K562 (cell line): ENCODE data around the gene CDX1. TPM values are rescaled to one million over a fixed set of nuclear protein-coding genes. Genes with fewer than 3 reads are reported as not detected.

Experiments used
- ATAC-seq: fragments of 200-7000 bp; cut with Tn5 transposase; 3 replicates; pipeline ENCODE4 v1.9.1; 2020; ENCODE audit warnings: moderate library complexity
- BruUV-seq: library from RNA; stranded (reverse); fragments of 400-500 nt; replicated peaks from 2 replicates; lab custom pipeline; 2021; lab: Mats Ljungman, UMichigan
- CTCF ChIA-PET: fragments of 300-600 bp; formaldehyde crosslinking; extraction: SDS; loops from one replicate; lab custom pipeline; 2021; ENCODE audit warnings: low intra/inter-chr PET ratio; lab: Yijun Ruan, JAX
- POLR2A ChIA-PET: fragments of 300-600, 350-650 bp; sonication (Branson Sonifier 250); formaldehyde crosslinking; extraction: SDS; loops from one replicate; lab custom pipeline; 2021; ENCODE audit warnings: antibody characterized with exemption, inconsistent platforms; lab: Yijun Ruan, JAX
- DNase-seq, 4 experiments: peaks; one replicate each; pipeline versions ENCODE4 v3.0.0 to v3.0.0-alpha.2; 2011 to 2018; ENCODE audit warnings: low spot score in 3 of 4, mixed read lengths in 3 of 4; ENCODE audit errors: extremely low read depth in 1 of 4
- FAIRE-seq: peaks from 2 replicates; lab custom pipeline; 2011; peaks lifted over from hg19 to GRCh38; lab: Jason Lieb, UNC
- H2AFZ ChIP-seq: 2 replicates; pipeline ENCODE4 v1.6.0; 2011; ENCODE audit warnings: low read depth, low read length, control low read depth, inconsistent platforms
- H3K27ac ChIP-seq: fragments of 200-600 bp; 3 replicates; pipeline ENCODE4 v1.8.0; 2011; ENCODE audit warnings: low read depth, mild to moderate bottlenecking, control low read depth, inconsistent platforms, low read length, moderate library complexity, mixed read lengths; ENCODE audit errors: extremely low read depth
- H3K27me3 ChIP-seq, 2 experiments: fragments of 300-600 bp in 1 of 2; 2 replicates in 1 of 2; 3 replicates in 1 of 2; pipeline versions ENCODE4 v1.6.0 to v1.8.0; 2011; ENCODE audit warnings: inconsistent platforms in 2 of 2, low read length in 2 of 2, mild to moderate bottlenecking in 1 of 2, mixed read lengths in 1 of 2, moderate library complexity in 1 of 2; ENCODE audit not compliant: control insufficient read depth in 2 of 2, insufficient read depth in 2 of 2
- H3K36me3 ChIP-seq: fragments of 300-600 bp; 3 replicates; pipeline ENCODE4 v1.8.0; 2011; ENCODE audit warnings: mild to moderate bottlenecking, low read length, inconsistent platforms; ENCODE audit not compliant: control insufficient read depth, insufficient read depth
- H3K4me1 ChIP-seq, 2 experiments: fragments of 200-600 bp in 1 of 2; replicated peaks in 1 of 2; 2 replicates in 1 of 2; 3 replicates in 1 of 2; pipeline versions ENCODE4 v1.5.1 to v1.8.0; 2011; ENCODE audit warnings: inconsistent platforms in 2 of 2, low read length in 2 of 2, mild to moderate bottlenecking in 1 of 2, mixed read lengths in 1 of 2, moderate library complexity in 1 of 2; ENCODE audit not compliant: control insufficient read depth in 2 of 2, insufficient read depth in 2 of 2
- H3K4me2 ChIP-seq: 2 replicates; pipeline ENCODE4 v1.6.1; 2011; ENCODE audit warnings: low read length, control low read depth, inconsistent platforms, mixed read lengths; ENCODE audit not compliant: insufficient read depth
- H3K4me3 ChIP-seq: fragments of 200-600 bp; sonication (generic), shearing (Covaris generic); 2 replicates; pipeline ENCODE4 v1.5.1; 2016; ENCODE audit warnings: control low read depth, inconsistent platforms
- H3K79me2 ChIP-seq: fragments of 200-600 bp; 3 replicates; pipeline ENCODE4 v1.8.0; 2011; ENCODE audit warnings: low read length, inconsistent platforms; ENCODE audit not compliant: control insufficient read depth, insufficient read depth
- H3K9ac ChIP-seq, 2 experiments: 2 replicates each; pipeline versions ENCODE4 v1.6.0 to v1.6.1; 2011; ENCODE audit warnings: low read depth in 2 of 2, low read length in 2 of 2, control low read depth in 1 of 2, inconsistent platforms in 1 of 2, mild to moderate bottlenecking in 1 of 2, mixed read lengths in 1 of 2; ENCODE audit not compliant: insufficient read depth in 1 of 2
- H3K9me1 ChIP-seq: one replicate; pipeline ENCODE4 v1.6.0; 2011; ENCODE audit warnings: inconsistent platforms, mild to moderate bottlenecking, low read length, moderate library complexity; ENCODE audit not compliant: control insufficient read depth, insufficient read depth
- H3K9me3 ChIP-seq: replicated peaks from 2 replicates; pipeline ENCODE4 v1.5.1; 2011; ENCODE audit warnings: low read depth, low read length, inconsistent platforms; ENCODE audit not compliant: control insufficient read depth, insufficient read depth
- H4K20me1 ChIP-seq: replicated peaks from 2 replicates; pipeline ENCODE4 v1.6.1; 2011; ENCODE audit warnings: low read length, inconsistent platforms, mixed read lengths; ENCODE audit not compliant: control insufficient read depth, insufficient read depth
- BCL6 ChIP-seq: fragments of 250-450 bp; sonication (Bioruptor Pico); IDR thresholded peaks from 2 replicates; pipeline ENCODE4 v1.4.0; 2020
- E4F1 ChIP-seq: fragments of 250-450 bp; sonication (Bioruptor Pico); IDR thresholded peaks from 2 replicates; pipeline ENCODE4 v1.5.0; 2021; ENCODE audit warnings: mild to moderate bottlenecking, borderline replicate concordance
- MBD1 ChIP-seq: fragments of 250-450 bp; sonication (Bioruptor Pico); IDR thresholded peaks from 2 replicates; pipeline ENCODE4 v1.8.0; 2022; ENCODE audit warnings: inconsistent platforms
- MCM2 ChIP-seq: fragments of 450-650 bp; IDR thresholded peaks from 2 replicates; pipeline ENCODE4 v1.6.1; 2017; ENCODE audit warnings: low read depth, mild to moderate bottlenecking
- NR2F6 ChIP-seq: fragments of 450-650 bp; formaldehyde crosslinking; IDR thresholded peaks from 2 replicates; pipeline ENCODE4 v1.4.0; 2020; ENCODE audit warnings: mild to moderate bottlenecking
- SMAD3 ChIP-seq: fragments of 450-650 bp; formaldehyde crosslinking; conservative IDR thresholded peaks from 2 replicates; pipeline ENCODE4 v1.4.0; 2020; ENCODE audit warnings: mild to moderate bottlenecking
- SMARCB1 ChIP-seq: IDR thresholded peaks from 2 replicates; pipeline ENCODE4 v1.6.1; 2011; ENCODE audit warnings: improper control_type of control experiment, low read depth; ENCODE audit not compliant: insufficient read length
- ZNF24 ChIP-seq: fragments of 450-650 bp; IDR thresholded peaks from 2 replicates; pipeline ENCODE4 v1.6.1; 2016
- ZNF384 ChIP-seq: IDR thresholded peaks from 2 replicates; pipeline ENCODE4 v1.6.1; 2012; ENCODE audit warnings: low read depth, low read length, improper control_type of control experiment
- ZNF644 ChIP-seq: fragments of 200-800 bp; sonication (Bioruptor generic); IDR thresholded peaks from 2 replicates; pipeline ENCODE4 v1.6.1; 2016; ENCODE audit warnings: low read depth, missing genetic modification characterization, missing compliant biosample characterization
- ZNF785 ChIP-seq: fragments of 250-450 bp; sonication (Bioruptor Pico); IDR thresholded peaks from 2 replicates; pipeline ENCODE4 v1.4.0; 2020; ENCODE audit warnings: mild to moderate bottlenecking
- ZNF830 ChIP-seq: fragments of 250-450 bp; sonication (Bioruptor Pico); IDR thresholded peaks from 2 replicates; pipeline ENCODE4 v1.5.0; 2021; ENCODE audit warnings: mild to moderate bottlenecking
- WGBS: fragments of 100-300 bp; shearing (Covaris generic); methylation state at CpG from one replicate; pipeline ENCODE4 v1.1.6; 2016; ENCODE audit warnings: low coverage, mixed read lengths; ENCODE audit not compliant: insufficient coverage; ENCODE audit errors: missing lambda C conversion rate; 5-methylcytosine and 5-hydroxymethylcytosine counted together
- in situ Hi-C: fragments of 300-500 bp; cut with MboI; formaldehyde crosslinking; loops from 4 replicates; pipeline ENCODE4 v1.15.0; 2018; ENCODE audit warnings: inconsistent platforms, mixed read lengths
- intact Hi-C: fragments of 100-400 bp; cut with micrococcal nuclease; formaldehyde crosslinking; loops from 2 replicates; pipeline ENCODE4 v1.14.2; 2022
- polyA plus RNA-seq, 8 experiments: library from polyadenylated mRNA; depleted of rRNA in 4 of 8; stranded (reverse) in 5 of 8; unstranded in 3 of 8; fragments of >200 nt; fragmentation: Nextera tagmentation in 2 of 8; fragmentation: Illumina TruSeq in 1 of 8; extraction: Ambion mirVana in 2 of 8; extraction: Trizol in 1 of 8; gene quantifications; 2 replicates each; pipeline versions ENCODE4 v1.2.1 to v1.2.3, GENCODE V29; 2011 to 2014; ENCODE audit warnings: inconsistent platforms in 1 of 8, missing spikeins in 1 of 8
- total RNA-seq, 7 experiments: library from RNA; depleted of rRNA in 6 of 7; stranded (reverse); fragments of >200 nt in 6 of 7; fragmentation: Illumina TruSeq in 2 of 7; extraction: Trizol in 2 of 7; gene quantifications; 2 replicates each; pipeline versions ENCODE4 v1.2.1 to v1.2.3, GENCODE V29; 2011 to 2021; ENCODE audit warnings: low replicate concordance in 1 of 7

CDX1 gene
- total and polyA plus RNA-seq, 9 of the 15 experiments (the other 6 are each of a cell fraction or from before 2014, with no cell fraction given), result 0.06 to 0.16 TPM; not detected in 7

GRCh38 chr5:150195736-150196485 lies 29.3 kb downstream of the CDX1 start:
- Histone ChIP-seq H3K27me3 (peaks cover 37 to 82% of the 10 kb centered on the region in 2 experiments), H3K9me3 (no peaks in the 10 kb centered on the region), H3K36me3 (no peaks in the 10 kb centered on the region), H3K4me2 (no peak overlapping the region), H3K9ac (no peak overlapping the region), H3K9me1 (no peaks in the 10 kb centered on the region), H3K4me3 (no peak overlapping the region), H3K4me1 (peaks cover 0 to 6% of the 10 kb centered on the region in 2 experiments; a peak in 1 of 5 replicates), H3K27ac (no peak overlapping the region), H2AFZ (no peak overlapping the region), H4K20me1 (0 out of 2 replicates have a peak, but pooled peaks cover 7% of the 10 kb centered on the region), H3K79me2 (no peaks in the 10 kb centered on the region)
- DNase-seq, result no peak
- no TSS peak for BruUV-seq
- no peak for ATAC-seq
- FAIRE-seq, result no peak
- CTCF ChIA-PET, result no interaction called here
- peak; percentile 47; the same call in 1 of the 2 replicates for TF ChIP-seq ZNF24
- TF ChIP-seq NR2F6 (CRISPR knock-in tag), result no peak
- POLR2A ChIA-PET, result interaction anchor here (0.5 to 1.6 kb wide), 3 partner anchors 9 to 243 kb away, joined by 3 to 4 read pairs (median 3); no protein-coding TSS in a partner anchor
- in situ Hi-C loops, result no loop called here
- 2% methylated on average over 9 of the region's 9 CpGs for WGBS
- intact Hi-C loops, result no loop called here

GRCh38 chr5:150196514-150196913 lies 29.9 kb downstream of the CDX1 start:
- Histone ChIP-seq H2AFZ (no peak overlapping the region), H3K27ac (no peak overlapping the region), H3K9me1 (no peaks in the 10 kb centered on the region), H3K9ac (no peak overlapping the region), H3K4me3 (no peak overlapping the region), H3K9me3 (no peaks in the 10 kb centered on the region), H3K27me3 (peaks cover 36 to 78% of the 10 kb centered on the region in 2 experiments), H3K79me2 (no peaks in the 10 kb centered on the region), H4K20me1 (0 out of 2 replicates have a peak, but pooled peaks cover 4% of the 10 kb centered on the region), H3K4me1 (peaks cover 0 to 6% of the 10 kb centered on the region in 2 experiments; a peak in 1 of 5 replicates), H3K36me3 (no peaks in the 10 kb centered on the region), H3K4me2 (no peak overlapping the region)
- WGBS, result 0% methylated on average over 3 of the region's 5 CpGs
- FAIRE-seq, result no peak
- POLR2A ChIA-PET, result interaction anchor here (0.6 to 1.6 kb wide), 4 partner anchors 8 to 57 kb away, joined by 3 to 4 read pairs (median 3); no protein-coding TSS in a partner anchor
- BruUV-seq, result no TSS peak
- CTCF ChIA-PET, result no interaction called here
- intact Hi-C loops, result no loop called here
- no peak for ATAC-seq
- no peak for DNase-seq
- in situ Hi-C loops, result no loop called here
- no peak for TF ChIP-seq SMAD3 (CRISPR knock-in tag)
- no peak for TF ChIP-seq MBD1 (CRISPR knock-in tag)
- TF ChIP-seq ZNF785 (CRISPR knock-in tag), result no peak
- TF ChIP-seq ZNF384, result no peak
- no peak for TF ChIP-seq E4F1 (CRISPR knock-in tag)
- no peak for TF ChIP-seq SMARCB1
- no peak for TF ChIP-seq ZNF830 (CRISPR knock-in tag)
- no peak for TF ChIP-seq ZNF644 (tag)
- TF ChIP-seq BCL6 (CRISPR knock-in tag), result no peak
- no peak for TF ChIP-seq MCM2
